Stimulated activated CD4-positive, alpha-beta T cell treated with anti-CD3 and anti-CD28 coated beads, Interleukin-1b, Interleukin-23, amount 100 ng/mL, for 48 hours (primary cell): Measurements from ENCODE around the gene SPATA32.

Experiments used
- DNase-seq: peaks from one replicate; pipeline ENCODE4 v3.0.0-alpha.2; 2020

The SPATA32 gene

DNA sequence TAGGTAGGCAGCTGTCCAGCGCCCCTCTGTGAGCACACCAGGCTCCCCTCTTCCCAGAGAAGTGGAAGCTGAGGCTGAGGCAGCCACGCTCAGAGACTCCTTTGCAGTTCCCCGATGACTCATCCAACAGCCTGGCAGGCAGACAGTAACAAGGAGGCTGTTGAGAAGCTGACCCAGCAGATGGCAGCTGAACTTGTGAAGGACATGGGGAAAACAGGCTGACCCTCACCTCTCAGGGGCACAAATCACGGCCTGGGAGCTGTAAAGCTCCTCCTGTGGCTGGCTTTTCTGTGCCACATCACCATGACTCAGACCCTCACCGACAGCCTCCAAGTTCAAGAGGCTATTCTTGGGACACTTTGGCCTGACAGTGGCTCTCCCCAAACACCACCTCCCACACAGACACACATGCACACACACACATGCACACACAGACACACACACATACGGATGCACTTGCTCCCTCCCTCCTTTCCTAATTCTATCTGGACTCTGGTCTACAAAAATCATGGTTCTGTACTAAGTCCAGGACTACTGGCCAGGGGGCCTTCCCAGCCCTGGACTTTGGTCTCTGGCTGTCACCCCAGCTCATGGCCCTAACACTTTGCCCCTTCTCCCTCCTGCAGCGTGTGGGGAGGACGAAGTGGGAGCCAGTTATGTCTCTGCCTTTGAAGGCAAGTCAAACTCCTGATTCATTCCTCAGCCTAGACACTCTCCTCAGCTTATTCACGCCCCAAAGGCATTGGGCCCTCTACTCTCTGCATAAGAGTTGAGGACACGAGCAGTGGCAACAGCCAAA is 31.7 kb upstream of the SPATA32 start:
- DNase-seq, result no peak

DNA sequence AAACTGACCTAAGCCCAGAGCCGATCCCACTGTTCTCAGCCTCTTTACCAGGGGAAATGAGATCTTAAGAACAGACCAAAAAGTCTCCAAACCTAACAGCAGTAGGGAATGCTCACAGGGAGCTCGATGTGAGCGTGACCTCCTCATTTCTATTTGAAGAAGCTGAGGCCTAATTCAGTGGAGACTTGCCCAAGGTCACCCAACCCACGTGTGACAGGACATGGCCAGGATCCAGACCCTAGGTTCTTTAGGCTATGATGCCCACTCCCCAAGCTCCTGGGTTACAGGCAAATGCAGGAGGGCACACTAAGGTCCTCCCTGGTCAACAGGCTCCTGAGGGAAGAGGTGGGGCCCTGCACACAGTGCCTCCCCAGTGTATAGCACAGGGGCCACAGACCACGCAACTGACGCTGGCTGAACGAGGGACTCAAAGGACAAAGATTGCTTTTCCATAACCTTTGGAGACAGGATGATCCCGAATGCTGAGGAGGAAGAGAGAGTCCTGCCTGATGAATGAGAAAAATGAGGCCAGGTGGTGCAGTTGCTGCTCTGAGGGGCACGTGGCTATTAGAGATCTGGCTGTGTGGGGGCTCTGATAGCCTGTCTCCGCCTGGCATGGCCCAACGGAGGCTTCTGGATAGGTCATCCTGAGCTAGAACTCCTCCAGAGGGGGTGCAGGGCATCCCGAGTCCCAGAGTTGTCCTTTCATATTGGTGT is 31.0 kb upstream of the SPATA32 start:
- no peak for DNase-seq

GRCh38 chr17:45291171-45291805 is 29.4 kb upstream of the SPATA32 start:
- no peak for DNase-seq

GRCh38 chr17:45290269-45290765 is 28.4 kb upstream of the SPATA32 start:
- DNase-seq, result no peak

DNA sequence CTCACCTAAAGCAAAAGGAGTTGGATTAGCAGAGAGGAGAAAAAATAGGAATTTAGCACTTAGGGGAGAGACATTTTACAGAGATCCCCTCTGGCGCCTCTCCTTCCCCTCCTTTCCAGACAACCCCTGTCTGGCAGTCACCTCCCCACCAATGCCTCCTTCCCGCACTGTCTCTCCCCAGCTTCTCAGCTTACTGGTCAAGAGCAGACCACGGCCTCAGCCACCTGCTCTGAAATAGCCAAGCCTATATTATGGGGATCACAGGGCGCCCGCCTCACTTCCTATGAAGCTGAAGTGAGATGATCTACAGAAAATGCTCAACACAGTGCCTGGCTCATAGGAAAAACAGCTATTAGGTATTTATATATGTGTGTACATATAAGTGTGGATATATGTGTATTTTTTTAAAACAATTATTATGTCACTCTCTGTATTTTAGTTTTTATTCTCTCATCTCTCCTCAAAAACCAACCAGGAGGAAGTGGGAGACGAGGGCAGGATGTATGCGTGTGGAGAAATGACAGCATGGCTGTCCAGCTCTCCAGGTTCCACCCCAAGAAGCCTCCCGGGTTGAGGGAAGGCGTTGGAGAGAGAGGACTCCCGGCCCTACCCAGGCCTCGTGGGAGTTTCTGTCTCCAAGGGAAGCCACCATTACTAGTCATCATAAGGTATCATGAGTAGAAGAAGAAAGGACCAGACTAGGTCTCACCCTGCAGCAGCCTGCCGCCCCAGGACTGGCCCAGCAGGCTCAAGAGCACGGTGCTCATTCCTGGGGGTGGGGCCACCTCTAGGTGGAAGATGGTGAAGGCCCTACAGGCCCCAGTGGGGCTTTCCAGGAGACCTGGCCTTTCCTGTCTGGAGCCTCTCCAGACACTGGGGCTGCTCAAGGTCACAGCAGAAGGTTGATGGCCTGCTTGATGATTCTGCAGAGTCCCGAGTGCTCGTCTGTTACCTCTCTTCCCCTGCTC is 27.7 kb upstream of the SPATA32 start:
- no peak for DNase-seq

DNA sequence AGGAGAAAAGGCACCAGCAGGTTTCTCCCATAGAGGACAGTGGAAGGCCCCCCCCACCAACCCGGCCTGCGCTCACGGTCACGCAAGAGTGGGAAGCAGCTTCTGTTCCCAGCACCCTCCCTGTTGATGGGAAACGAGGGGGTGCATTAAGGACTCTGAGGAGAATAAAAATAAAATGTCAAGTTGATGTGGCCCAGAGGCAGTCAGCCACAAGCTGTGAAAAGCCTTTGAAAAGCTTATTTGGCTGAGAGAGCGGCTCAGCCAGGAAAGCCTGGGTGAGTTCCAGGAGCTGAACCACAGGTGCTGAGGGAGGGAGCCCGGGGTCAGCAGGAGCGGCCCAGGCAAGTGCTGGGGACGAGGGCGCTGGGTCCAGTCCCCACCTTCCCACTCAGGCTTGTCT is 26.9 kb upstream of the SPATA32 start:
- no peak for DNase-seq

GRCh38 chr17:45287526-45288500 is 25.9 kb upstream of the SPATA32 start:
- DNase-seq, result no peak

DNA sequence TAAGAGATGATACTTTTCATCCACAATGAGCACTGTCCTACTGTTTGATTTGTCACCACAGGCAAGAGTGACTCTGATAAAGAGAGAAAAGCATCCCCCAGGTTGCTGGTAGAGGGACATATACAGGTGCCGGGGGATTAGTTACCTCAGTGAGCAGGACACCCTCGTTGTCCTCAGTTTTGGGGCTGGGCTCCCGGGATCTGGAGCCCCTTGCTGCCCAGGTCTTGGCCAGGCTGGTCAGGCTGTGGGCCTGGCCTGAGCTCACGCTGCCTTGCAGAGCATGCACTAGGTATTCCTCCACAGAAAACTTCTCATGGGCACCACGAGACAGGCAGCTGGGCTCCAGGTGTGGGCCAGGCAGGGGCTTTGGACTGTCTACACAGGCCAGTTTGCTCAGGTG is 24.4 kb upstream of the SPATA32 start:
- no peak for DNase-seq

- DNase-seq, result peak; percentile 41
Observed at GRCh38 chr17:45284176-45285140, 22.6 kb upstream of the SPATA32 start.

DNA sequence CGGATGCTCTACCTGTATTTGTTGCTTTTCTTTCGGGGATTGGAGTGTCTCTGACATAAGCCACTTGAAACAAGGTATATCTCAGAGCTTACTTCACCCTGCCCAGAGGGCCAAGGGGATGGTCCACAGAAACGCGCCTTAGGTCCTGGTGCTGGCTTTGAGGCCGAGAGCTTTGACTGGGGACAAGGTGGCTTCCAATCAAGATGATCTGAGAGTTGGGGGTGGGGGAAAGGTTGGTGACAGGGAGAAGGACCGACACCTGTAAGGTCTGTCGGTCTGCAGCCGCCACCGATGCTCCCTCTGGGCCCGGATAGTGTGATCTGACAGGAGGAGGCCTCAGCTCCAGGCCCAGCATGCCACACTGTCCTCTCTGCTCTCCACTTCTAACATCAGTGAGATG is 21.8 kb upstream of the SPATA32 start:
- DNase-seq, result no peak

- DNase-seq, result no peak
Observed at GRCh38 chr17:45282683-45283644, 21.1 kb upstream of the SPATA32 start.

DNA sequence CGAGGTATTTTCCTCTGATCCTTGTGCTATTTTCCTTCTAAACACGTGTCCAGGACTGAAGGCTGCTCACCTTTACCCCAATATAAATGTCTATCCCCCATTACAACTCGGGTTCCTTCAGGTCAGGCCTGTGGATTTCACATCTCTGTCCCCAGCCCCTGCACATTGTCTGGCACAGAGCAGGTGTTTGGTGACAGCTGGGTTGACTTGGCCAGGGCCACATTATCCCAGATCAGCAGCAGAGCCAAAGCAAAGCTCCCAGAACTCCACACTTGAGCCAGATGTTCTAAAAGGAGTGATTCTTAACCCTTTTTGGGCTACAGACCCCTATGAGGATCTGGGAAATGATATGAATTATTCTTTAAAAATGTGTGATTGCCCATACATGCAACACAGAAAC is 18.0 kb upstream of the SPATA32 start:
- DNase-seq, result no peak

DNA sequence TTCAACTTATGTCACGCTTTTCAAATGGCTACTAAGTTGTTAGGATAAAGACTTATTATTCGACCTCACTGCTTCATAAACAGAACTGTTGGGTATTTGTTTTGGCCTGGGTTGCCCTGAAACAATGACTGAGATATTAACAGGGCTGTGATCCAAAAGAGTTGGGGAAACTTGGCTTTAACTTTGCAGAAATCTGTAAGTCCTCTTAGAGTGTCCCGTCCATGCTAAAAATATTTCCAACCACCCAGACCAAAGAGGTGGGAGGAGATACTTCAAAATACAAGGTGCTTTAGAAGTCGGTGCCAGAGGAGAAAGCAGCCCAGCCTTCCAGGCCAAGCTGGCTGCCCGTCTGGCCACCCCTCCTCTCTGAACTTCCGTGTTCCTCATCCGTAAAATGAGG is 16.1 kb upstream of the SPATA32 start:
- no peak for DNase-seq

GRCh38 chr17:45277216-45277849 is 15.4 kb upstream of the SPATA32 start:
- DNase-seq, result peak; percentile 89

DNA sequence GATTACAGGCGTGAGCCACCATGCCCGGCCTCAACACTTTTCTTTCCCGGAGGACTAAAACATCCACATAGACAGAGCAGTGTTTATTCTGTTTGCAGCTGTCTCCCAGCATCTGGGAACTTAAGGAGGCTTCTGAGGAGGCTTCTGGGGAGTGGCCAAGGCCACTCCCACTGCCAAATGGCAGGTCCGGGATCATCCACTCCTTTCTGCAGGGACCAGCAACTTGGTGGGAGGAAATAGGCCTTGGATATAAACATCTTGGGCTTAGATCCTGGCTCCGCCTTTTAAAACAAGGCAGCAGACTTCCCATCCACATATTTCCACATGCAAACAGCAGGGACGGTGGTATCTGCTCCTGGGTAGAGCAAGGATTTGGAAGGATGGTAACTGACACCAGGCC is 14.1 kb upstream of the SPATA32 start:
- no peak for DNase-seq

GRCh38 chr17:45274033-45274432 is 12.1 kb upstream of the SPATA32 start:
- DNase-seq, result no peak

GRCh38 chr17:45273551-45273957 is 11.7 kb upstream of the SPATA32 start:
- DNase-seq, result no peak

GRCh38 chr17:45271603-45272002 is 9.7 kb upstream of the SPATA32 start:
- no peak for DNase-seq
